Calu3 (cell line): ENCODE data around the gene GABPA. TPM values are rescaled to one million over a fixed set of nuclear protein-coding genes. Genes with fewer than 3 reads are reported as not detected.
"Not testable (repeated sequence)": the region's sequence is repeated elsewhere in the genome, so short reads cannot be mapped to it uniquely, and the experiment has no call there.

Experiments used
- BruUV-seq: library from RNA; stranded (reverse); fragments of 400-500 nt; replicated peaks from 2 replicates; lab custom pipeline; 2021; lab: Mats Ljungman, UMichigan
- CTCF ChIA-PET: fragments of 300-600 bp; sonication (Branson Sonifier 250); formaldehyde crosslinking; loops from one replicate; lab custom pipeline; 2022; ENCODE audit warnings: antibody characterized with exemption; lab: Charles Lee
- DNase-seq: peaks from one replicate; pipeline ENCODE4 v3.0.0; 2022
- H3K27ac Mint-ChIP-seq: one replicate; pipeline ENCODE4 v1.8.0; 2022; ENCODE audit warnings: mixed read lengths; ENCODE audit not compliant: unreplicated experiment
- H3K27me3 Mint-ChIP-seq: one replicate; pipeline ENCODE4 v1.8.0; 2022; ENCODE audit warnings: mixed read lengths; ENCODE audit not compliant: unreplicated experiment
- H3K36me3 Mint-ChIP-seq: one replicate; pipeline ENCODE4 v1.8.0; 2022; ENCODE audit warnings: mild to moderate bottlenecking, moderate library complexity, mixed read lengths; ENCODE audit not compliant: insufficient read depth, unreplicated experiment
- H3K4me1 Mint-ChIP-seq: one replicate; pipeline ENCODE4 v1.8.0; 2022; ENCODE audit warnings: mild to moderate bottlenecking, low read depth, mixed read lengths; ENCODE audit not compliant: unreplicated experiment
- H3K4me3 Mint-ChIP-seq: one replicate; pipeline ENCODE4 v1.8.0; 2022; ENCODE audit warnings: mild to moderate bottlenecking, low read depth, moderate library complexity, mixed read lengths; ENCODE audit not compliant: unreplicated experiment
- H3K9me3 Mint-ChIP-seq: one replicate; pipeline ENCODE4 v1.8.0; 2022; ENCODE audit warnings: low read depth, mixed read lengths; ENCODE audit not compliant: unreplicated experiment
- intact Hi-C: fragments of 100-400 bp; cut with micrococcal nuclease; formaldehyde crosslinking; loops from one replicate; pipeline ENCODE4 v1.10.0; 2022; ENCODE audit not compliant: unreplicated experiment
- total RNA-seq: library from RNA; stranded (reverse); gene quantifications from 2 replicates; pipeline ENCODE4 v1.2.3, GENCODE V29; 2022
- TF ChIP-seq, protein P1 (sequence below): fragments of 200-600 bp; IDR thresholded peaks from one replicate; pipeline ENCODE4 v1.8.0; 2022; ENCODE audit warnings: antibody characterized with exemption; ENCODE audit not compliant: unreplicated experiment

GABPA gene
- total RNA-seq, 1 experiment from 2014 or later, result 10.3 TPM

DNA sequence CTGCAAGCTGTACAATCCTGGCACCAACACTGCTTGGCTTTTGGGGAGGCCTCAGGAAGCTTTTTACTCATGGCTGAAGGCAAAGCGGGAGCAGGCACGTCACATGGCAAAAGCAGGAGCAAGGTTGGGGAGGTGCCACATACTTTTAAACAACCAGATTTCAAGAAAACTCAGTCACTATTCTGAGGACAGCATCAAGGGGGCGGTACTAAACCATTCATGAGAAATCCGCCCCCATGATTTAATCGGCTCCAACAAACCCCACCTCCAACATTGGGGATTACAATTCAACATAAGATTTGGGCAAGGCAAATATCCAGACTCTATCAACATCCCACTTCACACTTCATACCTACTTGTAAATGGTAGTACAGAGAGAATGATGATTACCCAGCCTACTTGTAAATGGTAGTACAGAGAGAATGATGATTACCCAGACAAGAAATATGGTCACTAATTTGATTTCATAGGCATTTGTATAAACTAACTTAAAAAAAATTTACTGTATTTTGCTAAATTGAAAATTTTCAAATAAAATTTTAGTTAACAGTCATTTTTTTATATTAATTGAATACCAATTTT is 25.0 kb upstream of the GABPA start:
- no peaks in the 10 kb centered on the region for H3K9me3 Mint-ChIP-seq
- no peaks in the 10 kb centered on the region for H3K27me3 Mint-ChIP-seq
- TF ChIP-seq, protein P1, sequence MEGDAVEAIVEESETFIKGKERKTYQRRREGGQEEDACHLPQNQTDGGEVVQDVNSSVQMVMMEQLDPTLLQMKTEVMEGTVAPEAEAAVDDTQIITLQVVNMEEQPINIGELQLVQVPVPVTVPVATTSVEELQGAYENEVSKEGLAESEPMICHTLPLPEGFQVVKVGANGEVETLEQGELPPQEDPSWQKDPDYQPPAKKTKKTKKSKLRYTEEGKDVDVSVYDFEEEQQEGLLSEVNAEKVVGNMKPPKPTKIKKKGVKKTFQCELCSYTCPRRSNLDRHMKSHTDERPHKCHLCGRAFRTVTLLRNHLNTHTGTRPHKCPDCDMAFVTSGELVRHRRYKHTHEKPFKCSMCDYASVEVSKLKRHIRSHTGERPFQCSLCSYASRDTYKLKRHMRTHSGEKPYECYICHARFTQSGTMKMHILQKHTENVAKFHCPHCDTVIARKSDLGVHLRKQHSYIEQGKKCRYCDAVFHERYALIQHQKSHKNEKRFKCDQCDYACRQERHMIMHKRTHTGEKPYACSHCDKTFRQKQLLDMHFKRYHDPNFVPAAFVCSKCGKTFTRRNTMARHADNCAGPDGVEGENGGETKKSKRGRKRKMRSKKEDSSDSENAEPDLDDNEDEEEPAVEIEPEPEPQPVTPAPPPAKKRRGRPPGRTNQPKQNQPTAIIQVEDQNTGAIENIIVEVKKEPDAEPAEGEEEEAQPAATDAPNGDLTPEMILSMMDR, result no peak
- no TSS peak for BruUV-seq
- intact Hi-C loops, result loop anchor here (10.0 kb wide), 1 partner anchor 285 kb away; no protein-coding TSS in a partner anchor
- no peak for DNase-seq
- H3K36me3 Mint-ChIP-seq, result no peaks in the 10 kb centered on the region
- no peaks in the 10 kb centered on the region for H3K4me1 Mint-ChIP-seq
- CTCF ChIA-PET, result no interaction called here
- H3K27ac Mint-ChIP-seq, result no peak overlapping the region
- H3K4me3 Mint-ChIP-seq, result no peak overlapping the region

DNA sequence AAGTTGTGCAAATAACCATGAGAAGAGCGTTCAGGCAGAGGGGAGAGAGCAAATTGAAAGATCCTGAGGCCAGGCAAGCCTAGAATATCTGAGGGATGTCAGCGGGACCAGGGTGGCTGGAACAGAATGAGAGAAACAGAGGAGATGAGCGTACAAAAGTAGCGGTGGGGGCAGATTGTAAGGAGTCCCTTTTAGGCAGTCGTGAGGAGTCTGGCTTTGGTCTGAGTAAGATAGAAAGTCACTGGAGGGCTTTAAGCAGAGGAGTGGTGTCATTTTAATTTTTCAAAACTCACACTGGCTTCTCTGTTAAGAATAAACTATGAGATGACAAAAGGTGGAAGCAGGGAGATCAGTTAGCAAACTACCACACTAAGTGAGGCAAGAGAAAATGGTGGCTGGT is 24.2 kb upstream of the GABPA start:
- CTCF ChIA-PET, result no interaction called here
- no peaks in the 10 kb centered on the region for H3K4me1 Mint-ChIP-seq
- no peak overlapping the region for H3K27ac Mint-ChIP-seq
- intact Hi-C loops, result no loop called here
- no peak for DNase-seq
- no peaks in the 10 kb centered on the region for H3K9me3 Mint-ChIP-seq
- no TSS peak for BruUV-seq
- no peak overlapping the region for H3K4me3 Mint-ChIP-seq
- H3K36me3 Mint-ChIP-seq, result no peaks in the 10 kb centered on the region
- TF ChIP-seq, protein P1, result no peak
- H3K27me3 Mint-ChIP-seq, result no peaks in the 10 kb centered on the region

DNA sequence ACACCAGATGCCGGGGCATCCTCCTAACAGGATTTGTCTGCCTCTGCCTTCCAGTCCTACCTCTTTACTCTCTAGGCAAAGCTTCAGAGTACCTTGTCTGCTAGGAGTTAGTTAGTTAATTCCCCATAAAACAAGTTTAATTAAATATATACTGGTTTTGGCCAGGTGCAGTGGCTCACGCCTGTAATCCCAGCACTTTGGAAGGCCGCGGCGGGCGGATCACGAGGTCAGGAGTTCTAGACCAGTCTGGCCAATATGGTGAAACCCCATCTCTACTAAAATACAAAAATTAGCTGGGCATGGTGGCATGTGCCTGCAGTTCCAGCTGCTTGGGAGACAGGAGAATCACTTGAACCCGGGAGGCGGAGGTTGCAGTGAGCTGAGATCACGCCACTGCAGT is 20.7 kb upstream of the GABPA start:
- CTCF ChIA-PET, DNase-seq, BruUV-seq, intact Hi-C loops, H3K4me1 Mint-ChIP-seq, H3K27me3 Mint-ChIP-seq, H3K4me3 Mint-ChIP-seq, H3K27ac Mint-ChIP-seq, H3K36me3 Mint-ChIP-seq, H3K9me3 Mint-ChIP-seq: not testable (repeated sequence)

DNA sequence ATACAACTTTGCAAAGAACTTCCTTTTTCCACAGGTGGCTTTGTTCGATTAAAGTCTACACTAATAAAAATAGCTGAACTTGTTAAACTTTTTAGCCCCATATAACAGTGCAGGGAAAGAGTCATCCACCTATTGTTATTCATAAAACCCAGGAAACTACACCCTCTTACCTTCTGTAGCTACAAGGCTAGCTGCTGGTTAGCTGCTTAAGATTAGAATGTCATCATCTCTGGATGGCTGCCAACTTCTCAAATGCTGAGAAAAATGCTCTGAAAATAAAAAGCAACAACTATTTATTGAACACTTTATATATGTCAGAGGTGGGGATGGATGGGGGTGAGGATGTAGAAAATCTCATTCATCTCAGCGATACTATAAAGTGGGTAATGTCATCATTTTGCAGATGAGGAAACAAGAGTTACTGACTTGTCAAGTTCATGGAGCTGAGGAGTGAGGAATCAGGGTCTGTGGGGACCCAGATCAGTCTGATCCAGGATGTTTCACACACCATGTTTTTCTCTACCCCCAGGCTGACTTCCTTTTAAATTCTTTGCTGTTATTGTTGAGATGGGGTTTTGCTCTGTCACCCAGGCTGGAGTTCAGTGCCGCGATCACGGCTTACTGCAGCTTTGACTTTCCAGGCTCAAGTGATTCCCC is 17.2 kb upstream of the GABPA start:
- no peaks in the 10 kb centered on the region for H3K27me3 Mint-ChIP-seq
- H3K27ac Mint-ChIP-seq, result no peak overlapping the region
- TF ChIP-seq, protein P1, result no peak
- no peak overlapping the region for H3K4me3 Mint-ChIP-seq
- no TSS peak for BruUV-seq
- H3K36me3 Mint-ChIP-seq, result no peaks in the 10 kb centered on the region
- intact Hi-C loops, result no loop called here
- no peak for DNase-seq
- CTCF ChIA-PET, result no interaction called here
- no peaks in the 10 kb centered on the region for H3K9me3 Mint-ChIP-seq
- H3K4me1 Mint-ChIP-seq, result no peaks in the 10 kb centered on the region

DNA sequence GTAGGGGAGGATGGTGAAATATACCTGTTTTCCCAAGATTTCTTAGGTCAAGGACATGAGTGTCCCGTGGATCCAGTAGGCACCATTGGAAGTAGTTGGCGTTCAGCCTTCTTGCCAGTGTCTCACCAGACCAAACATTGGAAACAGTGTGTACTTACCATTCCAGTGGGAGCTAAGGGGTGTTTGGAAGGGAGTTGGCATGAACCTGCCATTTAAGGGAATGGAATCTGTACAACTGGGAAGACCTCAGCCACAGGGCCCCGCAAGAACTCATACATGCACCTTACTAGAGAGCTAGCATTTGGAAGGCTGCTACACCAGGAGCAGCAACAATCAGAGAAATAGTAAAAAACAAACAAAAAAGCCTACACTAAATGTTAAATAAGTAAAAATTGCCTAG is 12.8 kb upstream of the GABPA start:
- Mint-ChIP-seq H3K4me3 (no peak overlapping the region), H3K27ac (no peak overlapping the region), H3K36me3 (peaks cover 11% of the 10 kb centered on the region), H3K9me3 (no peaks in the 10 kb centered on the region), H3K4me1 (no peaks in the 10 kb centered on the region), H3K27me3 (no peaks in the 10 kb centered on the region)
- DNase-seq, result no peak
- CTCF ChIA-PET, result no interaction called here
- intact Hi-C loops, result no loop called here
- BruUV-seq, result no TSS peak
- TF ChIP-seq, protein P1, result no peak
